Calu3 (cell line): ENCODE data around the gene PIGZ. TPM values are rescaled to one million over a fixed set of nuclear protein-coding genes. Genes with fewer than 3 reads are reported as not detected.

Source experiments
- BruUV-seq: library from RNA; stranded (reverse); fragments of 400-500 nt; replicated peaks from 2 replicates; lab custom pipeline; 2021; lab: Mats Ljungman, UMichigan
- CTCF ChIA-PET: fragments of 300-600 bp; sonication (Branson Sonifier 250); formaldehyde crosslinking; loops from one replicate; lab custom pipeline; 2022; ENCODE audit warnings: antibody characterized with exemption; lab: Charles Lee
- DNase-seq: peaks from one replicate; pipeline ENCODE4 v3.0.0; 2022
- H3K27ac Mint-ChIP-seq: one replicate; pipeline ENCODE4 v1.8.0; 2022; ENCODE audit warnings: mixed read lengths; ENCODE audit not compliant: unreplicated experiment
- H3K27me3 Mint-ChIP-seq: one replicate; pipeline ENCODE4 v1.8.0; 2022; ENCODE audit warnings: mixed read lengths; ENCODE audit not compliant: unreplicated experiment
- H3K36me3 Mint-ChIP-seq: one replicate; pipeline ENCODE4 v1.8.0; 2022; ENCODE audit warnings: mild to moderate bottlenecking, moderate library complexity, mixed read lengths; ENCODE audit not compliant: insufficient read depth, unreplicated experiment
- H3K4me1 Mint-ChIP-seq: one replicate; pipeline ENCODE4 v1.8.0; 2022; ENCODE audit warnings: mild to moderate bottlenecking, low read depth, mixed read lengths; ENCODE audit not compliant: unreplicated experiment
- H3K4me3 Mint-ChIP-seq: one replicate; pipeline ENCODE4 v1.8.0; 2022; ENCODE audit warnings: mild to moderate bottlenecking, low read depth, moderate library complexity, mixed read lengths; ENCODE audit not compliant: unreplicated experiment
- H3K9me3 Mint-ChIP-seq: one replicate; pipeline ENCODE4 v1.8.0; 2022; ENCODE audit warnings: low read depth, mixed read lengths; ENCODE audit not compliant: unreplicated experiment
- CTCF ChIP-seq: fragments of 200-600 bp; IDR thresholded peaks from one replicate; pipeline ENCODE4 v1.8.0; 2022; ENCODE audit warnings: antibody characterized with exemption; ENCODE audit not compliant: unreplicated experiment
- intact Hi-C: fragments of 100-400 bp; cut with micrococcal nuclease; formaldehyde crosslinking; loops from one replicate; pipeline ENCODE4 v1.10.0; 2022; ENCODE audit not compliant: unreplicated experiment
- total RNA-seq: library from RNA; stranded (reverse); gene quantifications from 2 replicates; pipeline ENCODE4 v1.2.3, GENCODE V29; 2022

Gene PIGZ
- total RNA-seq, 1 experiment from 2014 or later, result 6.7 TPM

GRCh38 chr3:197007296-197007940 lies 38.8 kb upstream of the PIGZ start:
- DNase-seq, result no peak
- CTCF ChIA-PET, result no interaction called here
- intact Hi-C loops, result no loop called here
- Mint-ChIP-seq H3K36me3 (peaks cover 6% of the 10 kb centered on the region), H3K9me3 (no peaks in the 10 kb centered on the region), H3K4me3 (no peak overlapping the region), H3K27me3 (no peaks in the 10 kb centered on the region), H3K27ac (no peak overlapping the region), H3K4me1 (no peaks in the 10 kb centered on the region)
- BruUV-seq, result no TSS peak
- no peak for TF ChIP-seq CTCF

GRCh38 chr3:197006860-197007259 lies 38.2 kb upstream of the PIGZ start:
- TF ChIP-seq CTCF, result no peak
- Mint-ChIP-seq H3K27me3 (no peaks in the 10 kb centered on the region), H3K27ac (no peak overlapping the region), H3K4me1 (no peaks in the 10 kb centered on the region), H3K36me3 (peaks cover 6% of the 10 kb centered on the region), H3K4me3 (no peak overlapping the region), H3K9me3 (no peaks in the 10 kb centered on the region)
- no peak for DNase-seq
- CTCF ChIA-PET, result no interaction called here
- intact Hi-C loops, result no loop called here
- BruUV-seq, result no TSS peak

- no peaks in the 10 kb centered on the region for H3K9me3 Mint-ChIP-seq
- H3K4me3 Mint-ChIP-seq, result no peak overlapping the region
- H3K27ac Mint-ChIP-seq, result no peak overlapping the region
- no peak for TF ChIP-seq CTCF
- intact Hi-C loops, result no loop called here
- no TSS peak for BruUV-seq
- CTCF ChIA-PET, result no interaction called here
- DNase-seq, result no peak
- H3K27me3 Mint-ChIP-seq, result no peaks in the 10 kb centered on the region
- H3K4me1 Mint-ChIP-seq, result no peaks in the 10 kb centered on the region
- H3K36me3 Mint-ChIP-seq, result peaks cover 6% of the 10 kb centered on the region
These were observed 37.8 kb upstream of the PIGZ start for GRCh38 chr3:197006446-197006845.

DNA sequence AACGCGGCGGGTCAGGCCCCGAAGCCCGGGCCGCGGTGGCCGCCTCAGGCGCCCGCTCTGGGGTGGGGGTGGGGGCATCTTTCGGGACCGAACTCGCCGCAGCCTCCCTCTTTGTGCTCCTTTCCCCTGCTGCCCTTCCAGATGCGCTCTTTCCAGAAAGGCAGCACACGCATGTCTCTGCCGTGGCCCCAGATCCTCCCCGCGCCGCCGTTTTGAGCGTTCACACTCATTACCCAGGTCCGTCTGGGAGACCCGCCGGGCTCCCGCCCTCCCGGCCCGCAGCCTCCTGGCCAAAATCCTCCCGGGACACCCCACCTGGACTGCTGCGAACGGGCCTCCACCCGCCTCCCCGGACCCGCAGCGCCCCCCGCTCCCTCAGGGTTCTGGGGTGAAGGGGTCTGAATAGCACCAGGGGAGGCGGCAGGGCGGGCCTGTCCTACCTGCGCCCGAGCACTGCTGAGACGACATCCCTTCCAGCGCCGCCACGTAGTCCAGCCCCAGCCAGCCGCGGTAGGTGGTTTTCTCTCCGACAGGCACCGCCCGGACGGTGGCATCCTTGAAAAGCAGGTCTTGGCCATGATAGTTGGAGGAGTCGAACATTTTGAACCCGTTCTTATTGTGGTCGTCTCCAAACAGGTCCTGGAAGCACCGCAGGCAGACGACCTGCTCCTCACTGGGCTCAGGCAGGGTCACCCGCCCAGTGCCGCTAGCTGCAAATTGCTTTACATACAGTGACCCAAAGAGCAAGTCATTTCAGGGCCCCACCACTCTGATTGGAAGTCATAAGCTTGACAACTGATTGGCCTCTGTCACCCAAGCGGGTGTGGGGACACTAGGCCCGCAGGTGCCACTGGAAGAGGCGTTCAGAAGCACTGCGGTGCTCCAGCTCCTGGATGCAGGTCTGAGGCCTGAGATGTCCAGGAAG lies 35.1 kb upstream of the PIGZ start:
- Mint-ChIP-seq H3K4me1 (no peaks in the 10 kb centered on the region), H3K27me3 (no peaks in the 10 kb centered on the region), H3K27ac (no peak overlapping the region), H3K9me3 (no peaks in the 10 kb centered on the region), H3K36me3 (peaks cover 6% of the 10 kb centered on the region), H3K4me3 (peak overlapping the region; percentile 59)
- CTCF ChIA-PET, result interaction anchor here (1.1 kb wide), 1 partner anchor 25 kb away, joined by 5 read pairs; the partner anchor contains the start of gene MELTF
- intact Hi-C loops, result no loop called here
- no TSS peak for BruUV-seq
- no peak for TF ChIP-seq CTCF
- DNase-seq, result no peak
